Measurements from ENCODE around the gene PKP2.

DNA sequence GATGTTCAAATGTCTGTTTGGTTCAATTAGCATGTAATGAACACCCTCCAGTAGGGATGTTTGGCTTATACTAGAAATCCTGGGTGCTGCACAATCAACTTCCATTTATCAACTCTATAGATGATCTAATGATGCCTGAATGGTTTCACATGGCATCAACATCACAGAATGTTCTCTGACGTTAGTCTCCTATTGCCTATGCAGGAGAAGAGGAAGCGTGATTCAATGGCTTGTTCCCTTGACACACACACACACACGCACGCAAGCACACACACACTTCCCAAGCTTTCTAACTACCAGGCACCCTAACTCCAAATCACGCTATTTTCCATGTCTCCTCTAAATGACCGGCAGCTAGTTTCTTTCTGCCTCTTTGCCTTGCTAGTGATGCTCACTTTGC lies 49.3 kb downstream of the PKP2 start:
- TF ChIP-seq, protein P1, sequence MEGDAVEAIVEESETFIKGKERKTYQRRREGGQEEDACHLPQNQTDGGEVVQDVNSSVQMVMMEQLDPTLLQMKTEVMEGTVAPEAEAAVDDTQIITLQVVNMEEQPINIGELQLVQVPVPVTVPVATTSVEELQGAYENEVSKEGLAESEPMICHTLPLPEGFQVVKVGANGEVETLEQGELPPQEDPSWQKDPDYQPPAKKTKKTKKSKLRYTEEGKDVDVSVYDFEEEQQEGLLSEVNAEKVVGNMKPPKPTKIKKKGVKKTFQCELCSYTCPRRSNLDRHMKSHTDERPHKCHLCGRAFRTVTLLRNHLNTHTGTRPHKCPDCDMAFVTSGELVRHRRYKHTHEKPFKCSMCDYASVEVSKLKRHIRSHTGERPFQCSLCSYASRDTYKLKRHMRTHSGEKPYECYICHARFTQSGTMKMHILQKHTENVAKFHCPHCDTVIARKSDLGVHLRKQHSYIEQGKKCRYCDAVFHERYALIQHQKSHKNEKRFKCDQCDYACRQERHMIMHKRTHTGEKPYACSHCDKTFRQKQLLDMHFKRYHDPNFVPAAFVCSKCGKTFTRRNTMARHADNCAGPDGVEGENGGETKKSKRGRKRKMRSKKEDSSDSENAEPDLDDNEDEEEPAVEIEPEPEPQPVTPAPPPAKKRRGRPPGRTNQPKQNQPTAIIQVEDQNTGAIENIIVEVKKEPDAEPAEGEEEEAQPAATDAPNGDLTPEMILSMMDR (conservative IDR thresholded peaks at IDR 0.05 in 1 of 2, IDR thresholded peaks at IDR 0.05 in 1 of 2; ENCODE audit: low read depth in 1 of 2, low read length in 2 of 2) = no peak
- TF ChIP-seq EZH2 (IDR thresholded peaks at IDR 0.05; ENCODE audit: low read length, missing control alignments) = no peak

All from fibroblast of lung (primary cell).